ENCODE data around the gene AGBL1. TPM values are rescaled to one million over a fixed set of nuclear protein-coding genes. Genes with fewer than 3 reads are reported as not detected.

The AGBL1 gene
- total RNA-seq, 1 experiment from 2014 or later: not detected

DNA sequence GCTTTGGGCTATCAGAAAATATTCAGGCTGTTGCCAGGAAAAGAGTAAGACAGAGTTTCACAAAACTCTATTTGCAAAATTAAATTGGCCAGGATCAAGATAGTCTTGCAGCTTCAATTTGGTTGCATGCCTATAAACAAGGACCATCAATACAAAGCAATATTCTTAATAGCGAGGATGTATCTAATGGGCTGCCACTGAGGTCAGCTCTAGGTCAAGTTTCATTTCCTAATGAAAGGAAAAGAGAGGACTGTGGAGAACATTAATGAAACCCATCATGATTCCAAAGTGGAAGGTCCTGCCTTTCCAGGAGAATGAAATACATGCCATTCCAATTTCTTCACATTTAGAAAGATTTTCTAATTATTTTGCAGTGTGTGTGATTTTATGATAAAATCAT lies 273.5 kb downstream of the AGBL1 start:
- ChIA-PET POLR2A (ENCODE audit: low non-redundant PET) (interaction anchor here (0.5 kb wide), 1 partner anchor 8 kb away, joined by 3 read pairs; no protein-coding TSS in a partner anchor), CTCF (no interaction called here)
- intact Hi-C loops (cut with micrococcal nuclease; ENCODE audit: unreplicated experiment): no loop called here
- H3K36me3 ChIP-seq (ENCODE audit: insufficient read depth, low read length, poor library complexity, severe bottlenecking): no peaks in the 10 kb centered on the region
- TF ChIP-seq, protein P1, sequence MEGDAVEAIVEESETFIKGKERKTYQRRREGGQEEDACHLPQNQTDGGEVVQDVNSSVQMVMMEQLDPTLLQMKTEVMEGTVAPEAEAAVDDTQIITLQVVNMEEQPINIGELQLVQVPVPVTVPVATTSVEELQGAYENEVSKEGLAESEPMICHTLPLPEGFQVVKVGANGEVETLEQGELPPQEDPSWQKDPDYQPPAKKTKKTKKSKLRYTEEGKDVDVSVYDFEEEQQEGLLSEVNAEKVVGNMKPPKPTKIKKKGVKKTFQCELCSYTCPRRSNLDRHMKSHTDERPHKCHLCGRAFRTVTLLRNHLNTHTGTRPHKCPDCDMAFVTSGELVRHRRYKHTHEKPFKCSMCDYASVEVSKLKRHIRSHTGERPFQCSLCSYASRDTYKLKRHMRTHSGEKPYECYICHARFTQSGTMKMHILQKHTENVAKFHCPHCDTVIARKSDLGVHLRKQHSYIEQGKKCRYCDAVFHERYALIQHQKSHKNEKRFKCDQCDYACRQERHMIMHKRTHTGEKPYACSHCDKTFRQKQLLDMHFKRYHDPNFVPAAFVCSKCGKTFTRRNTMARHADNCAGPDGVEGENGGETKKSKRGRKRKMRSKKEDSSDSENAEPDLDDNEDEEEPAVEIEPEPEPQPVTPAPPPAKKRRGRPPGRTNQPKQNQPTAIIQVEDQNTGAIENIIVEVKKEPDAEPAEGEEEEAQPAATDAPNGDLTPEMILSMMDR (conservative IDR thresholded peaks at IDR 0.05; ENCODE audit: low read depth, low read length): no peak
- TF ChIP-seq EZH2 (IDR thresholded peaks at IDR 0.05; ENCODE audit: borderline replicate concordance, low read depth, low read length, poor library complexity, severe bottlenecking): no peak
- H3K9me3 ChIP-seq (ENCODE audit: low read depth, low read length, poor library complexity, severe bottlenecking): no peaks in the 10 kb centered on the region
- H3K4me3 ChIP-seq (ENCODE audit: low read depth, low read length, poor library complexity, severe bottlenecking): no peak overlapping the region
- no peaks in the 10 kb centered on the region for H3K4me1 ChIP-seq (ENCODE audit: insufficient read depth, low read length, poor library complexity, severe bottlenecking)
- H3K27me3 ChIP-seq (replicated peaks; ENCODE audit: insufficient read depth, low read depth, low read length, poor library complexity): no peaks in the 10 kb centered on the region
- BruUV-seq (replicated peaks): no TSS peak
- DNase-seq (ENCODE audit: low spot score): no peak
- no peak overlapping the region for H3K27ac ChIP-seq (ENCODE audit: low read depth, low read length, poor library complexity, severe bottlenecking)

DNA sequence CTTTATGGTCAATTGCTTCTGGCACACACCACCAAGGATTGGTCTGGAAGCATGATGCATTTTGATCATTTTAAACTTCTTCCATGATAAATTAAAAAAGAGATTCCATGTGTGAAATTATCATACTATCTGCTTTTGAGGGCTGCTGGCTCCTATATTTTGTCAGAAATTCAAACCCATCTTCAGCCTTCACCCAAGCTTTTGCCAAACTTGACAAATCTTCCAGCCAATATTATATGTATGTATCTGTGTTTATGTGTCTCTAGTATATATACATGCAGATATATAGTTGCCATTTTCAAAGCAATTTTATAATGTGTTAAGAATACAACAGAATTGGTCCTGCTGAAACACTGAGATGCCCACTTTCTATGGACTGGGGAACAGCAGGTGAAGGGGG lies 275.7 kb downstream of the AGBL1 start:
- POLR2A ChIA-PET (ENCODE audit: low non-redundant PET): no interaction called here
- CTCF ChIA-PET: no interaction called here

DNA sequence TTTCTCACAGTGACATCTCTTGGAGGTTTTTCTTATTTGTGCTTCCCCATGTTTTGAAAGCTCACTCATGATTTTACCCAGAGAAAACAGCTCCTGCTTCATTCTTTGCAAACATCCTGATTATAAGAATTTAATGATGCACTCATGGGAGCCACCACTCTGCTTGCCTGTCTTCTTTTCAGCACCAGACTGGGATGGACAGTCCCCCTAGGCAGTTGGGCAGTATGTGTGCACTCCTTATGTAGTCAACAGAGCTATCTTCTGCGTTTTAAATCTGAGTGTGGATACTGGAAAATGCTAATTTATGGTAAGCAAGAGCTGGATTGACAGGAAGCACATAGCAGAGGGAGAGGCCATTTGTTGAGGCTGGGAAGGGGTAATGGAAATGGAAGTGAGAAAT lies 276.1 kb downstream of the AGBL1 start:
- DNase-seq (ENCODE audit: low spot score): no peak
- BruUV-seq (replicated peaks): no TSS peak
- intact Hi-C loops (cut with micrococcal nuclease; ENCODE audit: unreplicated experiment): no loop called here

More for the DNA sequence above, 275.7 kb downstream of the AGBL1 start:
- BruUV-seq (replicated peaks): no TSS peak
- no peak for TF ChIP-seq EZH2 (IDR thresholded peaks at IDR 0.05; ENCODE audit: borderline replicate concordance, low read depth, low read length, poor library complexity, severe bottlenecking)
- TF ChIP-seq, protein P1 (conservative IDR thresholded peaks at IDR 0.05; ENCODE audit: low read depth, low read length): no peak
- H3K36me3 ChIP-seq (ENCODE audit: insufficient read depth, low read length, poor library complexity, severe bottlenecking): no peaks in the 10 kb centered on the region
- H3K9me3 ChIP-seq (ENCODE audit: low read depth, low read length, poor library complexity, severe bottlenecking): no peaks in the 10 kb centered on the region
- no peak overlapping the region for H3K4me3 ChIP-seq (ENCODE audit: low read depth, low read length, poor library complexity, severe bottlenecking)
- intact Hi-C loops (cut with micrococcal nuclease; ENCODE audit: unreplicated experiment): no loop called here
- no peak for DNase-seq (ENCODE audit: low spot score)
- no peaks in the 10 kb centered on the region for H3K4me1 ChIP-seq (ENCODE audit: insufficient read depth, low read length, poor library complexity, severe bottlenecking)
- H3K27me3 ChIP-seq (replicated peaks; ENCODE audit: insufficient read depth, low read depth, low read length, poor library complexity): no peaks in the 10 kb centered on the region
- H3K27ac ChIP-seq (ENCODE audit: low read depth, low read length, poor library complexity, severe bottlenecking): no peak overlapping the region

More for the DNA sequence above, 276.1 kb downstream of the AGBL1 start:
- Histone ChIP-seq H3K27me3 (replicated peaks; ENCODE audit: insufficient read depth, low read depth, low read length, poor library complexity) (no peaks in the 10 kb centered on the region), H3K27ac (ENCODE audit: low read depth, low read length, poor library complexity, severe bottlenecking) (no peak overlapping the region), H3K9me3 (ENCODE audit: low read depth, low read length, poor library complexity, severe bottlenecking) (no peaks in the 10 kb centered on the region), H3K4me3 (ENCODE audit: low read depth, low read length, poor library complexity, severe bottlenecking) (no peak overlapping the region), H3K36me3 (ENCODE audit: insufficient read depth, low read length, poor library complexity, severe bottlenecking) (no peaks in the 10 kb centered on the region), H3K4me1 (ENCODE audit: insufficient read depth, low read length, poor library complexity, severe bottlenecking) (no peaks in the 10 kb centered on the region)
- TF ChIP-seq, protein P1 (conservative IDR thresholded peaks at IDR 0.05; ENCODE audit: low read depth, low read length): no peak
- no peak for TF ChIP-seq EZH2 (IDR thresholded peaks at IDR 0.05; ENCODE audit: borderline replicate concordance, low read depth, low read length, poor library complexity, severe bottlenecking)
- POLR2A ChIA-PET (ENCODE audit: low non-redundant PET): no interaction called here
- CTCF ChIA-PET: no interaction called here
